Suppressor macrophage treated with lipopolysaccharide for 4 hours (primary cell): ENCODE measurements around the gene ZDHHC9.

Source experiments
- DNase-seq: peaks from one replicate; pipeline ENCODE4 v3.0.0-alpha.2; 2020

The ZDHHC9 gene

GRCh38 chrX:129818123-129818522 lies 25.6 kb downstream of the ZDHHC9 start:
- DNase-seq = no peak

GRCh38 chrX:129813662-129814368 lies 29.9 kb downstream of the ZDHHC9 start:
- DNase-seq = no peak

GRCh38 chrX:129808829-129809796 lies 34.6 kb downstream of the ZDHHC9 start:
- peak; percentile 72 for DNase-seq

DNA sequence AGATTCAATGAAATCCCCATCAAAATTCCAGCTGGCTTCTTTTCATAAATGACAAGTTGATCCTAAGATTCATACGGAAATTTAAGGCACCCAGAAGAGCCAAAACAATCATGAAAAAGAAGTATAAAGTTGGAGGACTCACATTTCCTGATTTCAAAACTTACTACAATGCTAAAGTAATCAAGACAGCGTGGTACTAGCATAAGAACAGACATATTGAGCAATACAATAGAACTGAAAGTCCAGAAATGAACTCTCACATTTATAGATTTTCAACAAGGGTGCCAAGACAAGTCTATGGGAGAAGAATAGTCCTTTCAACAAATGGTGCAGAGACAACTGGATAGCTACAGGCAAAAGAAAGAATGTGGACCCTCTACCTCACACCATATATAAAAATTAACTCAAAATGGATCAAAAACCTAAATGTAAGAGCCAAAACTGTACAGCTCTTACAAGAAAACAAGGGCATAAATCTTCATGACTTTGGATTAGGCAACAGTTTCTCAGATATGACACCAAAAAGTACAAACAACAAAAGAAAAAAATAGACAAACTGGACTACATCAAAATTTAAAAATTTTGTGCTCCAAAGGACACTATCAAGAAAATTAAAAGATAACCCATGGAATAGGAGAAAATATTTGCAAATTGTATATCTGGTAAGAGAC lies 35.4 kb downstream of the ZDHHC9 start:
- DNase-seq = peak; percentile 55

GRCh38 chrX:129804806-129805205 lies 38.9 kb downstream of the ZDHHC9 start:
- DNase-seq = no peak

- no peak for DNase-seq
These were observed 40.8 kb downstream of the ZDHHC9 start for GRCh38 chrX:129802863-129803262.

- DNase-seq = no peak
These were observed 43.5 kb downstream of the ZDHHC9 start for GRCh38 chrX:129800186-129800585.

GRCh38 chrX:129798888-129799287 lies 44.8 kb downstream of the ZDHHC9 start:
- peak; percentile 52 for DNase-seq

DNA sequence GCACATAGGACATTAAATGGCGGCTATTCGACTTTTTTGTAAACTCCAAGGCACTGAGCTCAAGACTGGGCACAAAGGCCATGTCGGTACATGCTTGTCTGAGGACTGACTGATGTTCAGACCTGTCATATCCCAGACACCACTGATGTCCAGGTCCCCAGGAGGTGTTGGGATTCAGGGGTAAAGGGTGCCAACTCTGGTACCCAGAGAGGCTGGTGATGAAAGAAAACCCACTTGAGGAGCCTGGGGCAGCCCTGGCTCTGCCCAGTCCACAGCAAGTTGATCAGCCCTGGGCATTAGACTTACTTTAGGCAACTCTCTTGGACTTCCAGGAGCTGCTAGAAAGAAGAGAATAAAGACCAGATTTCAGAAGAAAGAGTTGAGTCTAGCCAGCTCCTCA lies 45.2 kb downstream of the ZDHHC9 start:
- DNase-seq = no peak

- DNase-seq = no peak
These were observed 46.3 kb downstream of the ZDHHC9 start for GRCh38 chrX:129797251-129797906.

GRCh38 chrX:129795584-129795983 lies 48.1 kb downstream of the ZDHHC9 start:
- DNase-seq = no peak

DNA sequence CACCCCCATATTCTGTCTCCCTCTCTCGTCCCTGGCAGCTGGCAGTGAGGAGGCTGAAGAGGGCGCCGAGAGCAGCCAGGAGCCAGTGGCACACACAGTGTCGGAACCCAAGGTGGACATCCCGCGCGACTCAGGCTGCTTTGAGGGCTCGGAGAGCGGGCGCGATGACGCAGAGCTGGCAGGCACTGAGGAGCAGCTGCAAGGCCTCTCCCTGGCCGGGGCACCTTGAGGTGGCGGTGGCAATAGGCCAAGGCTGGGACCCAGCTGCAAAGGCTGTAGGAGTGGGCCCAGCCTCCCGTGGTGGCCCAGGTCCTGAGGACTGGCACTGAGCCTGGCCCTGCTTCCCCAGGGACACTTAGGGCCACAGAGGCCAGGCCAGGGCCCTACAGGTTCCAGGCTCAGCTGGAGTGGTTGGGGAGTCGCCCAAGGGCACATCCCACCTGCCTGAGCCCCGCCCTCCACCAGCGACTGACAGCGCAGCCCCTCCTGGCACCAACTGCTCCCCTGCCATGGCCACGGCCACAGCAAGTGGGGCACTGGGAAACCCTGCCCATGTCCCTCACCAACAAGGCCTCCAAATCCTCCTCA lies 50.0 kb downstream of the ZDHHC9 start:
- no peak for DNase-seq

DNA sequence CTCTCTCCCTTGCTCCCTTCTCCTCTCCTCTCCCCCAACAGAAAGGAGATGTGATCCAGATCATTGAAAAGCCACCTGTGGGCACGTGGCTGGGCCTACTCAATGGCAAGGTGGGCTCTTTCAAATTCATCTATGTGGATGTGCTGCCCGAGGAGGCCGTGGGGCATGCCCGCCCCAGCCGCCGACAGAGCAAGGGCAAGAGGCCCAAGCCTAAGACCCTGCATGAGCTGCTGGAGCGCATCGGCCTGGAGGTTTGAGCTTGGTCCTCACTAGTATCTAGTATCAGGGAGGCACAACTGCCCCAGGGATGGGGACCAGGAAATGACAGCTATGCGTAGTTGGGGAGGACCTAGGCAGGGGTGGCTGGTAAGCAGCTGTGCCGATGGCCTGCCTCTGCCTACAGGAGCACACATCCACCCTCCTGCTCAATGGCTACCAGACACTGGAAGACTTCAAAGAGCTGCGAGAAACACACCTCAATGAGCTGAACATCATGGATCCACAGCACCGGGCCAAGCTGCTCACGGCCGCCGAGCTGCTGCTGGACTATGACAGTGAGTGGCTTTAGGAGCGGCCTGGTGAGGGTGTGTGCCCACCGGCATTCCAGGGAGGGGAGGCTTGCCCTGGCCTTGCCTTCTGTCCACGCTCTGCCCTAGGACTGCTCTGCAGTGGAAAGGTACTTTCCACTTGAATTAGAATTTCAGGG lies 50.9 kb downstream of the ZDHHC9 start:
- no peak for DNase-seq

DNA sequence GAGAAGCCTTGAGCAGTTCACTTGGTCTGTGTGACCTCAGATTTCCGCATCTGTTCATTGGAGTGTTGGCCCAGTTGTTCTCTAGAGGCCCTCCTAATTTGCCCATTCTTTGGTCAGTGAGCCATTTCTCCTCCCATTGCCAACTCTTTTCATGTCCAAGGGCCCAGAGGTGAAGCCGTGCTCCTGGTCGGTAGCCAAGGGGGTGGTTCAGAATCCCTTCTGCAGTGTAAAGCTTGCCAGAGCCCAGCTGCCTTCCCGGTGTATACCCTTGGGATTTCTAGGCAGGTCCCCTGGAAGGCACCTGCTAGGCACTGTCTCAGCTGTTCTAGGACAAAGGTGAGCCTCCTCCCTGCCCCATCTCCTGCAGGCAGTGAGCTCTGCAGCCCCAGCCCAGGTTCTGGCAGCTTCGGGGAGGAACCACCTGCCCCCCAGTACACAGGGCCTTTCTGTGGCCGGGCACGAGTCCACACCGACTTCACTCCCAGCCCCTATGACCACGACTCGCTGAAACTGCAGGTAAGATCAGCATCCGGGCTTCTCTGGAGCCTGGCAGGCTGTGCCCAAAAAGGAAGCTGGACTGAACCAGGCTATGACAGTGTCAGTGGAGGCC lies 51.6 kb downstream of the ZDHHC9 start:
- DNase-seq = no peak

GRCh38 chrX:129791336-129791735 lies 52.4 kb downstream of the ZDHHC9 start:
- no peak for DNase-seq

GRCh38 chrX:129790808-129791207 lies 52.9 kb downstream of the ZDHHC9 start:
- no peak for DNase-seq

DNA sequence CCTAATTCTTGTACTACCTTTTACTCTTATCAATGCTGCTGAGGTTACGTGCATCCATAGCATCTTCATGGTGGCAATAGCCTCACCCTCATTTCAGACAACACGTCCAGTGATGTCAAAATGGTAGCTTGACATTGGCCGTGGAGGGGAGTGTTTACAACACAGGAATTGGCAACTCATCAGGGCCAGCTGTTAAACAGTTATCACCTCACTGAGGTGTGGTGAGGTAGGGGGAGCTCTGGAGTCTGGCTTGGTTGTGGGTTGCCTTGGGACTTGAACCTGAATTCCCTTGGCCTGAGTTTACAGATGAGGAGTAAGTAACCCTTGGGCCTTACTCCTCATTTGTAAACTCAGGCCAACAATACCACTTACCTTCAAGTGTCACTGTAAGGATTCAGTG lies 53.5 kb downstream of the ZDHHC9 start:
- DNase-seq = no peak

DNA sequence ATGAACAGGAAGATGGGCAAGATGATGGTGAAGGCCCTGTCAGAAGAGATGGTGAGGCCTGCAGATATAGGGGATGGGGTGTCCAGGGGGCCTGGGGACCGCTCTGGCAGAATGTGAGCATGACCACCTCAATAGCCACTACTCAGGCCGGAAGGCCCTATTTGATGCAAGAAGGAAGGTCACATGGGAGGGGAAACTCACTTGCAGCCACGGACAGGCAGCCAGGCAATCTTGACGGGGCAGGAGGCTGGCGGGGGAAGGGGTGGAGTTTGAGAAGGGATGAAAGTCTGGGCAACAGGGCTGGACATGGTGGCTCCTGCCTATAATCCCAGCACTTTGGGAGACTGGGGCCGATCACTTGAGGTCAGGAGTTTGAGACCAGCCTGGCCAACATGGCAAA lies 55.2 kb downstream of the ZDHHC9 start:
- no peak for DNase-seq

- DNase-seq = no peak
These were observed 56.2 kb downstream of the ZDHHC9 start for GRCh38 chrX:129787336-129788055.

GRCh38 chrX:129786210-129786651 lies 57.5 kb downstream of the ZDHHC9 start:
- peak; percentile 52 for DNase-seq
